Measurements from ENCODE around the gene KLK1. TPM values are rescaled to one million over a fixed set of nuclear protein-coding genes. Genes with fewer than 3 reads are reported as not detected.
A peak's percentile ranks its signal among the peaks of the same experiment; 100 is the strongest.
"Not testable (repeated sequence)": the region's sequence is repeated elsewhere in the genome, so short reads cannot be mapped to it uniquely, and the experiment has no call there.

Gene KLK1
- total RNA-seq, 2 experiments from 2014 or later, result 0.65 to 0.83 TPM

GRCh38 chr19:50777261-50777660, 46.3 kb downstream of the KLK1 start:
- DNase-seq (no peak), ATAC-seq (no peak)
- Mint-ChIP-seq H3K27me3 (peaks cover 50% of the 10 kb centered on the region), H3K27ac (no peak overlapping the region), H3K36me3 (ENCODE audit: low read depth) (no peaks in the 10 kb centered on the region), H3K9me3 (no peaks in the 10 kb centered on the region), H3K4me1 (ENCODE audit: low read depth) (no peaks in the 10 kb centered on the region), H3K4me3 (no peak overlapping the region)
- no peak for TF ChIP-seq CTCF (IDR thresholded peaks at IDR 0.05)
- intact Hi-C loops (cut with micrococcal nuclease), result no loop called here
- ChIA-PET POLR2A (interaction anchor here (0.7 to 1.1 kb wide), 3 partner anchors 18 to 521 kb away, joined by 3 to 5 read pairs (median 3); no protein-coding TSS in a partner anchor), CTCF (interaction anchor here (1.0 to 1.7 kb wide), 4 partner anchors 107 to 241 kb away, joined by 3 to 5 read pairs (median 4); no protein-coding TSS in a partner anchor)

GRCh38 chr19:50776131-50776530, 47.5 kb downstream of the KLK1 start:
- intact Hi-C loops (cut with micrococcal nuclease), result no loop called here
- POLR2A ChIA-PET, result no interaction called here
- DNase-seq (no peak), ATAC-seq (no peak)
- CTCF ChIA-PET, result no interaction called here
- no peak overlapping the region for H3K4me3 Mint-ChIP-seq
- no peaks in the 10 kb centered on the region for H3K36me3 Mint-ChIP-seq (ENCODE audit: low read depth)
- no peak for TF ChIP-seq CTCF (IDR thresholded peaks at IDR 0.05)
- peaks cover 50% of the 10 kb centered on the region for H3K27me3 Mint-ChIP-seq
- no peak overlapping the region for H3K27ac Mint-ChIP-seq
- H3K9me3 Mint-ChIP-seq, result no peaks in the 10 kb centered on the region
- no peaks in the 10 kb centered on the region for H3K4me1 Mint-ChIP-seq (ENCODE audit: low read depth)

GRCh38 chr19:50773454-50773853, 50.1 kb downstream of the KLK1 start:
- POLR2A ChIA-PET; intact Hi-C loops (cut with micrococcal nuclease); DNase-seq; H3K4me1 Mint-ChIP-seq (ENCODE audit: low read depth); ATAC-seq; H3K27ac Mint-ChIP-seq; H3K36me3 Mint-ChIP-seq (ENCODE audit: low read depth); H3K9me3 Mint-ChIP-seq; H3K4me3 Mint-ChIP-seq: not testable (repeated sequence)
- peaks cover 27% of the 10 kb centered on the region for H3K27me3 Mint-ChIP-seq
- CTCF ChIA-PET, result interaction anchor here (1.1 to 1.2 kb wide), 2 partner anchors 104 to 236 kb away, joined by 3 read pairs; no protein-coding TSS in a partner anchor

GRCh38 chr19:50772912-50773311, 50.7 kb downstream of the KLK1 start:
- intact Hi-C loops (cut with micrococcal nuclease); H3K4me1 Mint-ChIP-seq (ENCODE audit: low read depth); H3K4me3 Mint-ChIP-seq; H3K27ac Mint-ChIP-seq; H3K9me3 Mint-ChIP-seq; POLR2A ChIA-PET; ATAC-seq; DNase-seq; H3K36me3 Mint-ChIP-seq (ENCODE audit: low read depth): not testable (repeated sequence)
- CTCF ChIA-PET, result interaction anchor here (1.1 to 1.2 kb wide), 2 partner anchors 103 to 235 kb away, joined by 3 read pairs; no protein-coding TSS in a partner anchor
- peaks cover 23% of the 10 kb centered on the region for H3K27me3 Mint-ChIP-seq

- Mint-ChIP-seq H3K27me3 (peaks cover 19% of the 10 kb centered on the region), H3K27ac (no peak overlapping the region), H3K4me1 (ENCODE audit: low read depth) (no peaks in the 10 kb centered on the region), H3K9me3 (no peaks in the 10 kb centered on the region), H3K36me3 (ENCODE audit: low read depth) (no peaks in the 10 kb centered on the region), H3K4me3 (no peak overlapping the region)
- no peak for TF ChIP-seq CTCF (IDR thresholded peaks at IDR 0.05)
- ChIA-PET POLR2A (no interaction called here), CTCF (interaction anchor here (1.2 kb wide), 1 partner anchor 235 kb away, joined by 3 read pairs; no protein-coding TSS in a partner anchor)
- intact Hi-C loops (cut with micrococcal nuclease), result no loop called here
- DNase-seq, result no peak
- peak; percentile 49 for ATAC-seq
These were observed 51.1 kb downstream of the KLK1 start for GRCh38 chr19:50772476-50772875.

- Mint-ChIP-seq H3K4me1 (ENCODE audit: low read depth) (no peaks in the 10 kb centered on the region), H3K27me3 (peaks cover 22% of the 10 kb centered on the region), H3K4me3 (no peak overlapping the region), H3K36me3 (ENCODE audit: low read depth) (no peaks in the 10 kb centered on the region), H3K9me3 (no peaks in the 10 kb centered on the region), H3K27ac (no peak overlapping the region)
- DNase-seq (no peak), ATAC-seq (no peak)
- CTCF ChIA-PET, result no interaction called here
- POLR2A ChIA-PET, result no interaction called here
- no peak for TF ChIP-seq CTCF (IDR thresholded peaks at IDR 0.05)
- intact Hi-C loops (cut with micrococcal nuclease), result no loop called here
These were observed 52.7 kb downstream of the KLK1 start for GRCh38 chr19:50770888-50771287.

- DNase-seq; CTCF ChIA-PET; intact Hi-C loops (cut with micrococcal nuclease); POLR2A ChIA-PET; H3K4me1 Mint-ChIP-seq (ENCODE audit: low read depth); H3K9me3 Mint-ChIP-seq; H3K4me3 Mint-ChIP-seq; H3K36me3 Mint-ChIP-seq (ENCODE audit: low read depth); H3K27ac Mint-ChIP-seq; ATAC-seq: not testable (repeated sequence)
- H3K27me3 Mint-ChIP-seq, result peaks cover 20% of the 10 kb centered on the region
These were observed 53.4 kb downstream of the KLK1 start, which contains the start of gene GPR32 for GRCh38 chr19:50770164-50770563. Gene GPR32 (plus strand): TSS chr19:50770464. CDS start chr19:50770601, 137 bp downstream.
